KBM-7 (cell line): Measurements from ENCODE around the gene SESTD1.
"Not testable (repeated sequence)": the region's sequence is repeated elsewhere in the genome, so short reads cannot be mapped to it uniquely, and the experiment has no call there.

Source experiments
- DNase-seq: peaks from one replicate; pipeline ENCODE4 v3.0.0-alpha.2; 2015
- in situ Hi-C: fragments of 300-500 bp; cut with MboI; formaldehyde crosslinking; loops from 2 replicates; pipeline ENCODE4 v1.14.3; 2020; ENCODE audit warnings: low sequenced_read_pairs, low pct_unique_long_range_greater_than_20kb, mixed read lengths

SESTD1 gene

DNA sequence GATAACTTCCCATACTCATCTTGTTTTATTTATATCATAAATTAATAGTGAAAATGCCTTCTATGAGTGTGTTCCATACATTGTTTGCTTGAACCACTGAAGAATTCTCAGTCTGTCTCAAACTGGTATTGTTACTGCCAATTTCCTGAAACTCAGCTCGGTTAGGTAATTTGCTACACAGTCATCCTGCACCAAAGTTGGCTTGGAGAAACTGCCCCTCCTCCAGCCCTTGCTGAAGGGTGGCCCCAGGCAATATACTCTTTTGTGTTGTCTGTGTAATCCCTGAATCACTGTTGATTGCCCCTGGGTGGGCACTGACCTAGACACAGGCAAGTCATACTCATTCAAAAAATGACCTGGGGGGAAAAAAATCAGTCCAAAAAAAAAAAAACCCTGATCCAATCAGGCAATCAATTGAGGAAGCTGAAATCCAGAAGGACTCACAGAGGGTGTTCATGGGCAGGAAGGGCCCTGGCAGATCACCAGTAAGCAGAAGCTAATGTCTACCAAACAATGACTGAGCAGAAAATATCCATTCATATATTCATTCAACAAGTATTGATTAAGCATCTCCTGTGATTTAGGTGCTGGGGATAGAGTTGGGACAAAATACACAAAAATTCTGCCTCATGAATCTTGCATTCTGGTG, 3.8 kb upstream of the SESTD1 start:
- in situ Hi-C loops: no loop called here
- DNase-seq: peak; percentile 45

DNA sequence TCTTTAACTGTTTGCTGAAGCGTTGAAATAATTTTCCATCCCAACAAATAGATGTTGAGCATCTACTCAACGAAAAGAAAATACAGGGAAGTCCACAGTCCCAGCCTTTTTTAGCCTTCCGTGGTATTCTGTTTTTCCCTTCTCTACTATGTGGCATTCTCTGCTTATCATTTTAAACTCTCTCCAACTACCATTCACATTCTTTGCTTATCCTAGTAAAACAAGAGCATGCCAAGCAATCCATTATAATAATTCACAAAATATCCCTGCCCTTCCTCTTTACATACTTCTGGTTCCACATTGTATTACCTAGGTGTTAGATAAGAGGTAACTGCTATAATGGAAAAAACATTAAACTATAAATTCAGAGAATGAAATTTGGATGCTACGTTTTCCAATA, 1.6 kb upstream of the SESTD1 start:
- in situ Hi-C loops: no loop called here
- DNase-seq: no peak

DNA sequence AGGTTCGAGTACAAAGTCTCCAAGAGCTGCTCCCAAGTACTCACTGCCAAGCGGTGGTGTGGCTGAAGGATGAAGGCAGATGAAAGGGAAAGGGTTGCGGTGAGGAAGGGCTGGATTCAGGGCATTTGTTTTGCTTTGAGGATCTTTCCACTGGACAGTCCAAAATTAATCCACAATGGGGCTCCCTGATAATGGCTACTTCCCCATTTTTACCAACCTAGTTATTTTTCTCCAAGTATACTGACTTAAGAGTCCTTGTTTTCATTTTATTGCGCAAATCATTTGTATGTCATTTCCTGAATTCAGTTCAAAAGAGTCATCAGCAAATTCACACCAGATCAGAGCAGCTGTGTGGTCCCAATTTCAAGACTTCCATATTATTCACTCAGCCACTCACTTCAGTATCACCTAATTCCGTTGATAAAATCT, 464 bp upstream of the SESTD1 start:
- in situ Hi-C loops: no loop called here
- no peak for DNase-seq

DNA sequence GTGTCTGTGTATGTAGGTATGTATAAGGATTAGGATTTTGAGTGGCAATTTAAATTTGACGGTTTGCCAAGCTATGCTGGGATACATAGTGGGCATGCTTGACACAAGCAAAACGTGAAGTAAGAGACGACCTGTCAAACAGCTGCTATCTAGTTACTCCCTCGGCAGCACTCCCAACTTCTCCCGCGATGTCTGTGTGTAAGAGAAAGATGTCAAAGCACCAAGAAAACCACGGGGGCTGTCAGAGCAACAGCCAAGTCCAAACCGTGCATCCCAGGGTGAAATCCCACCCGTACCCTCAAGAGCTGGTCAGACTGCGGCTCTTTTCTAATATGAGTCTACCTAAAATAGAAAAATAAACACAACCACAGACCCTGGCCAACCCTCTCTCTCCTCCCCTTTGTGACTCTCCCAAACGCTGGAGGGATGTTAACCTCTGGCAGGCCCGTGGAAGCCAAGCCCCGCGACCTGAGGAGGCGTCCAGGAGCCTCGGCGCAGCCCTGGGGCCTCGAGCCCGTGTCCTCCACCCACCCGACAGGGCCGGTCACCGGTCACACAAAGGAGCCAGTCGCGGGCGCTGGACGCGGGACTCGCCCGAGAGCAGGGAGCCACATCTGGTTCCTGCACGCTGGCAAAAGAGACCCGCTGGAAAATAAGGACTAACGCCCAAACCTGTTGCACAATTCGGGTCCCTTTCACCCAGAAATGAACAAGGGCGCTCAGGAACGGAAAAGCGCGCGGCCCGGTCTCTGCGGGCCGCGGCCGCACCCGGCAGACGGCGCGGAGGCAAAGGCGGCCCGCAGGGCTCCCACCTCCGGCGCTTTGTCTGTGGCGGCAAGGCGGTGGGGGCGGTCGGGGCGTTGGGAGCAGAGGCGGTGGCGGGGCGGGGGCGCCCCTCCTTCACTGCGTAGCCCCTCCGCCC, 925 bp downstream of the SESTD1 start:
- peak; percentile 55 for DNase-seq
- in situ Hi-C loops: no loop called here

DNA sequence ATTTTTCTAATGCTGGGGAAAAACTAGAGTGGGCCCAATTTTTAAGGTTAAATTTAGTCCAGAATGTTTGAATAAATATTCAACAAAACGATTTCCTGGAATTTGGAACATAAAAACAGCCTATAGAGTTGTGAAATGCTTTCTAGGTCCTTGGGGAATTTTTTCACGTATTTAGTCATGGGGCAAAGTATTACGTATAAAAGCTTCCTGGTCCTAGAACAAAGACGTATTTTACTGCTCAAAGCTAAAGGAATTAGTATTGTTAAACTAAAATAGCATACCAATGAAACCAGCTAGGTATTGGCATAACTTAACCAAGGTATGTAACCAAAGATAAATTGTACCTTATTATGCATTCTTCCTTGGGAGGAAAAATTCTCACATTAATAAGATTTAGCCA, 1.6 kb downstream of the SESTD1 start:
- no peak for DNase-seq
- in situ Hi-C loops: no loop called here

DNA sequence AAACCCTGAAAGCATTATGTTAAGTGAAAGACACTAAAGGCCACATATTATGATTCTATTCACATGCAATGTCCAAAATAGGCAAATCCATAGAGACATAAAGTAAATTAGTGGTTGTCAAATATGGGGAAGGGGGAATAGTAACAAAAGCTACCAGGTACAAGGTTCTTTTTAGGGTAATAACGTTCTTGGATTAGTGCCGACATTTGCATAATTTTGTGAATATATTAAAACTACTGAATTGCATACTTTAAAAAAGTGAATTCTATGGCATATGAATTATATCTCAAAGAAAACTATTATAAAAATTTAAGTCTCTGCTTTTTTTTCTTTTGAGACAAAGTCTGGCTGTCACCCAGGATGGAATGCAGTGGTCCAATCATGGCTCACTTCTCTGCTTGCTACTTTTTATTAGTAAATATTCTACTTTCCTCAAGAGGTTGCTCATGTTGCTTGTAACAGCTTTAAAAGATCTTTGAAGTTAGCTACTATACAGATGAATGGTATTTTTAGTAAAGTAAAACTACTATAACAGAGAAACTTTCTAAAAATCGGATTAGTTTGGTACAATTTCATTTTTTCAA, 2.5 kb downstream of the SESTD1 start:
- DNase-seq: no peak
- in situ Hi-C loops: no loop called here

DNA sequence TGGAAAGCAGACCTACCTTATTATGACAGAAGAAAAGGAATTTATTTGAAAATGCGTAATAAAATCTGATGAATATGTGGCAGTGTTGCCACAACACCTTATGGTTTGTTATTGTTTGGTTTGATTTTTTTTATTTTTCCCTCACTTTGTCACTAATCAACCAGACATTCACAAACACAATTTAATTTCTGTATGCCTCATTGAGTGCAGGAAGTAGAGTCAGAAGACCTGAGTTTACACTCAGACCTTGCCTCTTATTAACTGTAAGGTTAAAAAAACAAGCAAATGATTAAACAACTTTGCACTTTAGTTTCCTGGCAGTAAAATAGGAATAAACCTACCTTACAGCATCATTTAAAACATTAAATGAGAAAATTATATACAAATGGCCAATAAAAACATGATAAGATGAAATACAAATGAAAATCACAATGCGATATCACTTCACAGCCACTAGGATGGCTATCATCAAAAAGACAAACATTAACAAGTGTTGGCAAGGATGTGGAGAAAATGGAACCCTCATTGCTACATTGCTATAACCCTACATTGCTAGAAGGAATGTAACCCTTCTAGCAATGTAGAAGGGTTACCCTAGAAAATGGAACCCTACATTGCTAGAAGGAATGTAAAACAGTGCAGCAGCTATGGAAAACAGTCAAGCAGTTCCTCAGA, 3.3 kb downstream of the SESTD1 start:
- in situ Hi-C loops: no loop called here
- no peak for DNase-seq

DNA sequence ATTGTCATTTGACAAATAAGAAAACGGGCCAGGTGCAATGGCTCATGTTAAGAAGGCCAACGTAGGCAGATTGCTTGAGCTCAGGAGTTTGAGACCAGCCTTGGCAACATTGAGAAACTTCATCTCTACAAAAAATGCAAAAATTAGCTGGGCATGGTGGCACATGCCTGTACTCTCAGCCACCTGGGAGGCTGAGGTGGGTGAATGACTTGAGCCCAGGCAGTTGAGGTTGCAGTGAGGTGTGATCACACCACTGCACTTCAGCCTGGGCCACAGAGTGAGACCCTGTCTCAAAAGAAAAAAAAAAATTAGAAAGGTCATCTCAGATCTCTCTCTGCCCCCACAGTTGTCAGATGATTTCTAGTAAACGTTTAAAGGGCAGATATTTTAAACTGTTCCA, 4.4 kb downstream of the SESTD1 start:
- in situ Hi-C loops: no loop called here

DNA sequence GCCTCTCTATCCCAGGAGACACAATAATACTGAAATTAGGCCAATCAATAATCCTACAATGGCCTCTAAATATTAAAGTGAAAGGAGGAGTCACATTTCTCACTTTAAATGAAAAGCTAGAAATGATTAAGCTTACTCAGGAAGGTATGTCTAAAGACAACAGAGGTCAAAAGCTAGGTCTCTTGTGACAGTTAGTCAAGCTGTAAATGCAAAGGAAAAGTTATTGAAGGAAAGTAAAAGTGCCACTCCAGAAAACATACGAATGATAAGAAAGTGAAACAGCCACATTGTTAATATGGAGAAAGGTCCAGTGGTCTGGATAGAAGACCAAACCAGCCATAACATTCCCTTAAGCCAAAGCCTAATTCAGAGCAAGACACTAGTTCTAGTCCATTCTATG, 9.5 kb downstream of the SESTD1 start:
- DNase-seq: no peak
- in situ Hi-C loops: no loop called here

More for the DNA sequence above, 4.4 kb downstream of the SESTD1 start:
- no peak for DNase-seq

DNA sequence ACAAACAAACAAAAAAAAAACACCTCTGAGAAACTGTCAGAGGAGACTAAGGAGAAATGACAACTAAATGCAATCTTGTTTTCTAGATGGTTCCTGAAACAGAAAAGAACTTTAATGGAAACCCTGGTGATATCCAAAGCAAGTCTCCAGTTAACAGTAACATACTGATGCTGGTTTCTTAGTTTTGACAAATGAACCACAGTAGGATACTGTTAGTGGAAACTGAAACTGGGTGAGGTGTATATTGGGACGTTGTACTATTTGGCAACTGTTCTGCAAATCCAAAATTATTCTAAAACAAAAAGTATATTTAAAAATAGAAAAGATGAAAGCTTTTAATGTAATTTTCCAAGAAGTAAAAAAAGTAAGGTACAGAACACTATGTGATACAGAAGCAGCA, 11.4 kb downstream of the SESTD1 start:
- no peak for DNase-seq
- in situ Hi-C loops: no loop called here

DNA sequence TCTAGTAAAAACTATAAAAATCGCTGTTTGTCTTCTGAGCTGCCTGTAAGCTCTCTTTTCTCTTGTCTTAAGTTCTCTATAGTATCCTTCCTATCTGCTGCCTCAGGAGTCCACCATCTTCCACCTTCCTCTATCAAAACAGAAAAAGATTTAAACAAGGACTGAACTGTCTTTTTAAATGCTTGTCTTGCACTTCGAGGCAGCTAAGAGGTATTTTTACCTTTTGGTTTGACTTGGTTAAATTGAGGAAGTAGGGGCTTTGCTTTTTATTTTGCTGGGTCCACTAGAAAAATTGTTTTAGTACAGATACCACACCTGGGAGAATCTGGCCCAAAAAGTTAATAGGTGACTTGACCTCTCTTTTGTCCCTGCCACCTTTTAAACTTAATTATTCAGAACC, 12.2 kb downstream of the SESTD1 start:
- in situ Hi-C loops: no loop called here
- no peak for DNase-seq

DNA sequence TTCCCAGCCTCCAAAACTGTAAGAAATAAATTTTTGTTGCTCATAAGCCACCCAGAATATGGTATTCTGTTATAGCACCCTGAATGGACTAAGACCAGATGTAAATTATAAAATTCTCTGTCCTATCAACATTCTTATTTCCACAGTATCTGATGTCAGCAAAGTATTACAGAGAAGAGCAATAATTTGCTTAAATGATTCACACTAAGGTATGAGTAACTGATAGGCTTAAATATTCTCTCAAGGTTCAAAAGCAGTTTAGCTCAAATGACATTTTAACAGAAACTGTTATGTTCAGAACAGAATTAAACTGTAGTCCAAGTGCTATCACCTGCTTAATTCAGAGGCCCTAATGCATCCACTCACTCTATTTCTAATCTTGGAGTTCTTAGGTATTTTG, 12.8 kb downstream of the SESTD1 start:
- in situ Hi-C loops: no loop called here
- no peak for DNase-seq

DNA sequence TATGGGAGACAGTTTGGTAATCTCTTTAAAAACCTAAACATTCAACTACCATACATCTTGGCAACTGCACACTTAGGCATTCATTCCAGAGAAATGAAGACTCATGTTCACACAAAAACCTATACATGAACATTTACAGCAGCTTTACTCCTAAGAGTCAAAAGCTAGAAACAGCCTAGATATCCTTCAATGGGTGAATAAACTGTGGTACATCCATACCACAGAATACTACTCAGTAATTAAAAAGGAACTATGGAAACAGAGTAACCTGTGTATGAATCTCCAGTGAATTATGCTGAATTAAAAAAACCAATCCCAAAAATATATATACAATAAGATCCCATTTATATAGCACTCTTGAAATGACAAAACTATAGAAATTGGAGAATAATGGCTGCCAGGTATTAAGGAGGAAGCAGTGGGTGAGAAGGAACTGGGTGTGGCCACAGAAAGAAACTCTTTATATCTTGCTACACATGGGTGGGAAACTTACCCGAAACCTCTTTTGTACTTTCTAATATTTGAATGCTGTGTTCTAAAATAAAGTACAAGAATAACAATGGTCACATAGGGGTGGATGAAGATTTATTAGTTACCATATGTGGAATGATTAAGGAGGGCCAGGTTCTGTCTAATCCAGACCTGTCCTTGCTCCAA, 13.7 kb downstream of the SESTD1 start:
- in situ Hi-C loops: no loop called here
- no peak for DNase-seq

DNA sequence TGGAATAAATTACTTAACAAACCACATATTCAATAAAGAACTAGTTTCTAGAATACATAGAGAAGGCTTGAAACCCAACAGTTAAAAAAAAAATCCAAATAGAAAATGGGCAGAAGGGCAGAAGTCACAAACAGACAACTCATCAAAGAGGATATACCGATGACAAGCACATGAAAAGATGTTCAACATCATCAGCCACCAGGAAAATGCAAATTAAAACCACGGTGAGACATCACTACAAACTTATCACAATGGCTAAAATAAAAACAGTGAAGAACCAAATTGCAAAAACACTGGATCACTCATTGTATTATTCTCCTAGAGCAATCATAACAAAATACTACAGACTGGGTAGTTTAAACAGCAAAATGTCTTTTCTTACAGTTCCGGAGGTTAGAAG, 14.5 kb downstream of the SESTD1 start:
- in situ Hi-C loops: no loop called here

DNA sequence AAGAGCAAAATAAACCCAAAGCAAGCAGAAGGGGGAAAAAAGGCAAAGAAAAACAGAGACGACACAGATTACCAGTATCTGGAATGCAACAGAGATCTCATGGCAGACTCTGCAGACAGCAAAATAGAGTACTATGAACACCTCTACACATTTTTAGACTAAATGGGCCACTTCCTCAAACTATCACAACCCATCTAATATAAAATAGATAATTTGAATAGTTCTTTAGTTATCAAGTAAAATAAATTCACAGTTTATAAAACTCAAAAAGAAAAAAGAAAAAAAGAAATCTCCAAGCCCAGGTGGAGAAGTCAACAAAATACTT, 16.6 kb downstream of the SESTD1 start:
- DNase-seq: no peak
- in situ Hi-C loops: no loop called here

More for the DNA sequence above, 14.5 kb downstream of the SESTD1 start:
- no peak for DNase-seq

DNA sequence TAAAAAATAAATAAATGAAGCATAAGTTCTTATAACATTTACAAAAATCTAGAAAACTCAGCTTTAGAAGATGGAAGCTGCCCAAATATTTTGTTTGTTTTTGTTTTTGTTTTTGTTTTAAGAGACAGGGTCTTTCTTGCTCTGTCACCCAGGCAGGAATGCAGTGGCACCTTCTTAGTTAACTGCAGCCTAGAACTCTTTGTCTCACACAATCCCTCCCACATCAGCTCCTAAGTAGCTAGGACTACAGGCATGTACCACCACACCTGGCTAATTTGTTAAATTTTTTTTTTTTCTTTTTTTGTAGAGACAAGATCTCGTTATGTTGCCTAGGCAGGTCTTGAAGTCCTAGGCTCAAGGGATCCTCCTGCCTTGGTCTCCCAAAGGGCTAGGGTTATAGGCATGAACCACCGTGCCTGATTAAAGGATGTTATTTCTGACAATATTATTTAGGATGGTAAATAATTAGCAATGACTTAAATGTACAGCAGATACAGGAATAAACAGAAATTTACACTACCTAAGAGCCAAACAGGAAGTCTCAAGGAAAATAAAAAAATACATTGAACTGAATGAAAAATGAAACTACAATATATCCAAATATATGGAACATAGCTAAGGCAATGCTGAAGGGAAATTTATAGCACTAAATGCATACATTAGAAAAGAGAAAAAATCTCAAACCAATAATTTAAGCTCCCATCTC, 17.2 kb downstream of the SESTD1 start:
- in situ Hi-C loops: no loop called here
- no peak for DNase-seq

DNA sequence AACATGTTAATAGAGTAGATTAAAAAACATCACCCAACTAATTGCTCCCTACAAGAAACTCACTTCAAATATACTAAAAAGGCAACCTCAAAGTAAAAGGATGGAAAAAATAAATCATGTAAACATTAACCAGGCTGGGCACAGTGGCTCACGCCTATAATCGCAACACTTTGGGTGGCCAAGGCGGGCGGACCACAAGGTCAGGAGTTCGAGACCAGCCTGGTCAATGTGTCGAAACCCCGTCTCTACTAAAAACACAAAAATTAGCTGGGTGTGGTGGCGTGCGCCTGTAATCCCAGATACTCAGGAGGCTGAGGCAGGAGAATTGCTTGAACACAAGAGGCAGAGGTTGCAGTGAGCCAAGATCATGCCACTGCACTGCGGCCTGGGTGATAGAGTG, 18.8 kb downstream of the SESTD1 start:
- DNase-seq, in situ Hi-C loops: not testable (repeated sequence)

DNA sequence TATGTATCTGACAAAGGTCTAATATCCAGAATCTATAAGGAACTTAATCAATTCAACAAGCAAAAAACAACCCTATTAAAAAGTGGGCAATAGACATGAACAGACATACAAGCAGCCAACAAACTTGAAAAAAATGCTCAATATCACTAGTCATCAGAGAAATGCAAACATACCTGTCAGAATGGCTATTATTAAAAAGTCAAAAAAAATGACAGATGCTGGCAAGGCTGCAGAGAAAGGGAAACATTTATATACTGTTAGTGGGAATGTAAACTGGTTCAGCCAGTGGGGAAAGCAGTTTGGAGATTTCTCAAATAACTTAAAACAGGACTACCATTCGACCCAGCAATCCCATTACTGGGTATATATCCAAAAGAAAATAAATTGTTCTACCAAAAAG, 21.6 kb downstream of the SESTD1 start:
- in situ Hi-C loops: no loop called here

More for the DNA sequence above, 21.6 kb downstream of the SESTD1 start:
- DNase-seq: no peak
